Keratinocyte (primary cell): ENCODE results near the gene KIF5B. TPM values are rescaled to one million over a fixed set of nuclear protein-coding genes. Genes with fewer than 3 reads are reported as not detected.

Experiments used
- DNase-seq: peaks from one replicate; pipeline ENCODE4 v3.0.0-alpha.2; 2011; ENCODE audit warnings: low read depth, missing footprints, low spot score
- FAIRE-seq: peaks from 2 replicates; lab custom pipeline; 2011; peaks lifted over from hg19 to GRCh38; lab: Jason Lieb, UNC
- H2AFZ ChIP-seq: 2 replicates; pipeline ENCODE4 v1.6.0; 2012; ENCODE audit warnings: low read length, control low read depth, inconsistent platforms; ENCODE audit not compliant: control insufficient read depth
- H3K27ac ChIP-seq: 2 replicates; pipeline ENCODE4 v1.5.1; 2011; ENCODE audit warnings: low read length; ENCODE audit not compliant: control insufficient read depth, insufficient read depth
- H3K27me3 ChIP-seq: 3 replicates; pipeline ENCODE4 v1.6.0; 2011; ENCODE audit warnings: low read length; ENCODE audit not compliant: control insufficient read depth, insufficient read depth; ENCODE audit errors: extremely low read depth
- H3K36me3 ChIP-seq, 2 experiments: 2 replicates in 1 of 2; 3 replicates in 1 of 2; pipeline ENCODE4 v1.5.1; 2011; ENCODE audit warnings: low read length in 2 of 2, mild to moderate bottlenecking in 1 of 2; ENCODE audit not compliant: control insufficient read depth in 2 of 2, insufficient read depth in 2 of 2; ENCODE audit errors: extremely low read depth in 1 of 2
- H3K4me1 ChIP-seq: 3 replicates; pipeline ENCODE4 v1.5.1; 2011; ENCODE audit warnings: low read length; ENCODE audit not compliant: control insufficient read depth, insufficient read depth; ENCODE audit errors: extremely low read depth
- H3K4me2 ChIP-seq: 3 replicates; pipeline ENCODE4 v1.6.0; 2011; ENCODE audit warnings: low read depth, low read length; ENCODE audit not compliant: control insufficient read depth, insufficient read depth; ENCODE audit errors: extremely low read depth
- H3K4me3 ChIP-seq, 3 experiments: fragments of 200-600 bp in 1 of 3; sonication (generic) in 1 of 3; 2 replicates in 2 of 3; 3 replicates in 1 of 3; pipeline ENCODE4 v1.5.1; 2011 to 2016; ENCODE audit warnings: low read length in 3 of 3, mild to moderate bottlenecking in 3 of 3, control low read depth in 2 of 3, inconsistent platforms in 1 of 3, low read depth in 1 of 3, mixed read lengths in 1 of 3, mixed run types in 1 of 3, moderate library complexity in 1 of 3; ENCODE audit not compliant: control insufficient read depth in 2 of 3, insufficient read depth in 2 of 3; ENCODE audit errors: extremely low read depth in 1 of 3
- H3K79me2 ChIP-seq: 2 replicates; pipeline ENCODE4 v1.6.0; 2012; ENCODE audit warnings: low read length; ENCODE audit not compliant: control insufficient read depth, insufficient read depth
- H3K9ac ChIP-seq: 3 replicates; pipeline ENCODE4 v1.6.0; 2011; ENCODE audit warnings: low read length; ENCODE audit not compliant: control insufficient read depth, insufficient read depth; ENCODE audit errors: extremely low read depth
- H3K9me1 ChIP-seq: 3 replicates; pipeline ENCODE4 v1.6.0; 2011; ENCODE audit warnings: low read length; ENCODE audit not compliant: control insufficient read depth, insufficient read depth; ENCODE audit errors: extremely low read depth
- H3K9me3 ChIP-seq: 2 replicates; pipeline ENCODE4 v1.5.1; 2012; ENCODE audit warnings: low read depth, low read length; ENCODE audit not compliant: control insufficient read depth
- H4K20me1 ChIP-seq: 3 replicates; pipeline ENCODE4 v1.6.0; 2011; ENCODE audit warnings: low read length; ENCODE audit not compliant: control insufficient read depth, insufficient read depth; ENCODE audit errors: extremely low read depth
- EZH2 ChIP-seq: IDR thresholded peaks from one replicate; pipeline ENCODE4 v1.6.1; 2012; ENCODE audit warnings: inconsistent platforms, mild to moderate bottlenecking, low read length, moderate library complexity
- dilution Hi-C: fragments of 300-500 bp; cut with MboI; formaldehyde crosslinking; loops from one replicate; pipeline ENCODE4 v1.7.0; 2020; ENCODE audit warnings: low sequenced_read_pairs; ENCODE audit not compliant: extremely low pct_ligation_motif_present
- polyA plus RNA-seq, 5 experiments: library from polyadenylated mRNA; depleted of rRNA in 3 of 5; stranded (reverse) in 3 of 5; stranded (forward) in 1 of 5; unstranded in 1 of 5; fragments of >200 nt; gene quantifications; 1 replicate in 1 of 5; 2 replicates in 3 of 5; 3 replicates in 1 of 5; pipeline versions ENCODE4 v1.2.1 to v1.2.3, GENCODE V29; 2011 to 2012; ENCODE audit warnings: missing spikeins in 2 of 5, low read depth in 1 of 5, low replicate concordance in 1 of 5
- TF ChIP-seq, protein P1 (sequence below), 3 experiments: IDR thresholded peaks in 1 of 3; conservative IDR thresholded peaks in 1 of 3; optimal IDR thresholded peaks in 1 of 3; 2 replicates in 2 of 3; 3 replicates in 1 of 3; pipeline versions ENCODE3 to v1.5.1; 2011; ENCODE audit warnings: low read length in 3 of 3, mild to moderate bottlenecking in 3 of 3, moderate library complexity in 2 of 3, control low read depth in 1 of 3, inconsistent platforms in 1 of 3; ENCODE audit not compliant: insufficient read depth in 2 of 3; ENCODE audit errors: extremely low read depth in 1 of 3

The KIF5B gene
- polyA plus RNA-seq, 1 donor (not counting 4 experiments of a cell fraction or from before 2014, with no cell fraction given): 82.1 TPM

DNA sequence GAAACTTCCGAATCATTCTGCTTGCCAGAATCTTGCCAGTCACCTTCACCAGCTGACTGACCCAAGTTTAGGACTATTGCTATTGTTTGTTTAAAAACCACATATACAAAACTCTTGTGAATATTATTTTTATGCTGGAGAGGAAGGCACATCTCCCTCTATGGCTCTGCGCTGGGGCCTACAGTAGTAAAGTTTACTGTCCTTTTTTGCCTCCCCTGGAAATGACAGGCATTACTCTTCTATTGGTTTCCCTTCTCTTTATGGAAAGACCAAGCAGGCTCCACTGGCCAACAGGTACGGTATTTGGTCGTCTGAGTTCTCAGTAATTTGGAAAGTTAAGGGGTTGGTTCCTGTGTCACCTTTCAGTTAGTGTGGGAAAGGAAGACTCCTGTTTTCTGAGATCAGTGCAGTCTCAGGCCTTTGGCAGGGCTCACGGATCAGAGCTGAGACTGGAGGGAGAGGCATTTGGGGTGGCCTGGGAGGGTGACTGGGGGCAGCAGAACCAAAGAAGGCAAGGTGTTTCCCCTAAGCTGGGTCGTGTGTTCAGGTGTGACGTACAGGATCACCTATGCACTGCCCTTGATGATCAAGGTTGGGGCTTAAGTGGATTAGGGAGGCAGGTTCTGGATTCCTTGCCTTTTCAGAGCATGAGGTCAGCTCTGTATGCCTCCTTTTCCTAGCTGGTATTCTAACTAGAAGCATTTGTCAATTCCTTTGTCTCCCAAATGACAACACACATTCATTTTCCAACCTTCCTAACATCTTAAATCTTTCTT, 16.0 kb upstream of the KIF5B start:
- Histone ChIP-seq H3K9ac (no peak overlapping the region), H2AFZ (no peak overlapping the region), H3K36me3 (no peaks in the 10 kb centered on the region), H3K9me3 (no peaks in the 10 kb centered on the region), H3K4me1 (no peaks in the 10 kb centered on the region), H4K20me1 (no peaks in the 10 kb centered on the region), H3K27ac (no peak overlapping the region), H3K9me1 (no peaks in the 10 kb centered on the region), H3K4me3 (no peak overlapping the region), H3K79me2 (no peaks in the 10 kb centered on the region), H3K27me3 (no peaks in the 10 kb centered on the region), H3K4me2 (no peak overlapping the region)
- TF ChIP-seq, protein P1, sequence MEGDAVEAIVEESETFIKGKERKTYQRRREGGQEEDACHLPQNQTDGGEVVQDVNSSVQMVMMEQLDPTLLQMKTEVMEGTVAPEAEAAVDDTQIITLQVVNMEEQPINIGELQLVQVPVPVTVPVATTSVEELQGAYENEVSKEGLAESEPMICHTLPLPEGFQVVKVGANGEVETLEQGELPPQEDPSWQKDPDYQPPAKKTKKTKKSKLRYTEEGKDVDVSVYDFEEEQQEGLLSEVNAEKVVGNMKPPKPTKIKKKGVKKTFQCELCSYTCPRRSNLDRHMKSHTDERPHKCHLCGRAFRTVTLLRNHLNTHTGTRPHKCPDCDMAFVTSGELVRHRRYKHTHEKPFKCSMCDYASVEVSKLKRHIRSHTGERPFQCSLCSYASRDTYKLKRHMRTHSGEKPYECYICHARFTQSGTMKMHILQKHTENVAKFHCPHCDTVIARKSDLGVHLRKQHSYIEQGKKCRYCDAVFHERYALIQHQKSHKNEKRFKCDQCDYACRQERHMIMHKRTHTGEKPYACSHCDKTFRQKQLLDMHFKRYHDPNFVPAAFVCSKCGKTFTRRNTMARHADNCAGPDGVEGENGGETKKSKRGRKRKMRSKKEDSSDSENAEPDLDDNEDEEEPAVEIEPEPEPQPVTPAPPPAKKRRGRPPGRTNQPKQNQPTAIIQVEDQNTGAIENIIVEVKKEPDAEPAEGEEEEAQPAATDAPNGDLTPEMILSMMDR (optimal IDR thresholded peaks at IDR 0.05 in 1 of 3, IDR thresholded peaks at IDR 0.05 in 1 of 3, conservative IDR thresholded peaks at IDR 0.05 in 1 of 3; ENCODE audit: extremely low read depth in 1 of 3, insufficient read depth in 2 of 3, low read length in 3 of 3): no peak
- TF ChIP-seq EZH2: no peak
- FAIRE-seq (peak; percentile 17), DNase-seq (no peak)
- dilution Hi-C loops: no loop called here

DNA sequence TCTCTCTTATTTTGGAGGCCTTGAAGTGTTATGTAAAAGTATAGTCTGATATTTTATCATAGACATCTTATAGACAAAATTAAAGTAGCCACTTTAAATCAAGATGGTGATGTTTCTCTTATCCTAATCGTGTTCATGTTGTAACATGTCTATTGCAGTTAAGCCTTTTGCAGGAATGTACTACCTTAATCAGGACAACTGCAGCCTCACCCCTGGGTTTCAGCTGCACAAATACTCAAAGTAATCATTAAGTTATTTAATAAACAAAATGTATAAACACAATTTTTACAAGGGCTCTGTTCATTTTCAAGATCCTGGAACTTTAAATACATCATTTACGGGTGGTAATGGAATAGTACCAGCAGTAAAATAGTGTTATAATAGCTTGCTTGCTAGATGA, 14.4 kb upstream of the KIF5B start:
- FAIRE-seq (peak; percentile 74), DNase-seq (no peak)
- Histone ChIP-seq H3K4me1 (no peaks in the 10 kb centered on the region), H3K36me3 (no peaks in the 10 kb centered on the region), H3K9me3 (no peaks in the 10 kb centered on the region), H3K27me3 (no peaks in the 10 kb centered on the region), H3K9me1 (no peaks in the 10 kb centered on the region), H4K20me1 (no peaks in the 10 kb centered on the region), H3K4me2 (peak overlapping the region; percentile 7), H3K79me2 (no peaks in the 10 kb centered on the region), H2AFZ (peak overlapping the region; percentile 65), H3K9ac (no peak overlapping the region), H3K4me3 (no peak overlapping the region), H3K27ac (no peak overlapping the region)
- dilution Hi-C loops: no loop called here
- TF ChIP-seq, protein P1 (optimal IDR thresholded peaks at IDR 0.05 in 1 of 3, IDR thresholded peaks at IDR 0.05 in 1 of 3, conservative IDR thresholded peaks at IDR 0.05 in 1 of 3; ENCODE audit: extremely low read depth in 1 of 3, insufficient read depth in 2 of 3, low read length in 3 of 3): no peak
- no peak for TF ChIP-seq EZH2
